Skeletal muscle tissue (tissue), 4 donors: ENCODE results near the gene RASSF4. TPM values are rescaled to one million over a fixed set of nuclear protein-coding genes. Genes with fewer than 3 reads are reported as not detected.

Experiments
- H3K27ac ChIP-seq: one replicate; pipeline ENCODE4 v1.7.0; 2013; ENCODE audit warnings: mild to moderate bottlenecking, low read depth, low read length, inconsistent platforms
- H3K27me3 ChIP-seq, 3 donors: one replicate each; pipeline ENCODE4 v1.7.0; 2013; ENCODE audit warnings: low read length in 3 of 3; ENCODE audit not compliant: control insufficient read depth in 3 of 3, insufficient read depth in 3 of 3
- H3K36me3 ChIP-seq, 3 donors: one replicate each; pipeline ENCODE4 v1.7.0; 2013; ENCODE audit warnings: low read length in 3 of 3; ENCODE audit not compliant: control insufficient read depth in 3 of 3, insufficient read depth in 3 of 3
- H3K4me1 ChIP-seq, 3 donors: one replicate each; pipeline ENCODE4 v1.7.0; 2013; ENCODE audit warnings: low read length in 3 of 3, mild to moderate bottlenecking in 3 of 3; ENCODE audit not compliant: control insufficient read depth in 3 of 3, insufficient read depth in 3 of 3
- H3K4me3 ChIP-seq, 3 donors: one replicate each; pipeline ENCODE4 v1.7.0; 2013; ENCODE audit warnings: low read length in 3 of 3
- H3K9ac ChIP-seq, 3 donors: one replicate each; pipeline ENCODE4 v1.7.0; 2013; ENCODE audit warnings: low read length in 3 of 3, mild to moderate bottlenecking in 3 of 3, moderate library complexity in 2 of 3, low read depth in 1 of 3
- H3K9me3 ChIP-seq, 3 donors: one replicate each; pipeline ENCODE4 v1.7.0; 2013; ENCODE audit warnings: low read length in 3 of 3; ENCODE audit not compliant: control insufficient read depth in 3 of 3
- total RNA-seq: library from RNA; depleted of rRNA; stranded (reverse); fragments of >200 nt; gene quantifications from one replicate; pipeline ENCODE4 v1.2.3, GENCODE V29; 2014
- donor health status: Osteomylitis.

The RASSF4 gene
- total RNA-seq, 1 donor from 2014 or later: 21.4 TPM

DNA sequence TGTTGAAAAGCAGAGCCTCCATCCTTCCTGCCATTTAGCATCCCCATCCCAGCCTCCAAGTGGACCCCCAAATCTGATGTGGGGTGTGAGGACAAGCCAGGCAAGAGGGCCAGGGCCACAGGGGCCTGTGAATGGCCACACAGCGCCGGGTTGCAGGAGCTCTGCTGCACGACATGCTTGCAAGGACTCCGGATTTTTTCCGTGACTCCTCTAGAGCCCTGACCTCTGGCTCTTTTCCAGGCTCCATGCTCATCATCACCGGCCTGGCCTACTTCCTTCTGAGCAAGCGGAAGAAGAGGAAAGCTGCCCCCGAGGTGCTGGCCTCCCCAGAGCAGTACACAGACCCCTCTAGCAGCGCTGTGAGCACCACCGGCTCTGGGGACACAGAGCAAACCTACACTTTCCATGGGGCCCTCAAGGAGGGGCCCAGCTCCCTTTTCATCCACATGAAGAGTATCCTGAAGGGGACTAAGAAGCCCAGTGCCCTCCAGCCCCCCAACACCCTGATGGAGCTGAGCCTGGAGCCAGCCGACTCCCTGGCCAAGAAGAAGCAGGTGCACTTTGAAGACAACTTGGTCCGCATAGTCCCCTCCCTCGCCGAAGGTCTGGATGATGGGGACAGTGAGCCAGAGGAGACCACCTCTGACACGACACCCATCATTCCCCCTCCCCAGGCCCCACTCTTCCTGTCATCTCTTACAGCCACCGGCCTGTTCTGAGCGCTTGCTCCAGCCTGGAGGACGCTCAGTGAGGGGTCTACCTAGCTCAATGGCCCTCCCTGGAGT is 25.0 kb upstream of the RASSF4 start:
- no peak overlapping the region for H3K9ac ChIP-seq
- no peak overlapping the region for H3K27ac ChIP-seq
- no peaks in the 10 kb centered on the region for H3K36me3 ChIP-seq
- no peaks in the 10 kb centered on the region for H3K9me3 ChIP-seq
- peaks cover 22 to 40% (median 40%) of the 10 kb centered on the region in 3 donors for H3K4me1 ChIP-seq
- no peaks in the 10 kb centered on the region for H3K27me3 ChIP-seq
- H3K4me3 ChIP-seq: no peak overlapping the region

DNA sequence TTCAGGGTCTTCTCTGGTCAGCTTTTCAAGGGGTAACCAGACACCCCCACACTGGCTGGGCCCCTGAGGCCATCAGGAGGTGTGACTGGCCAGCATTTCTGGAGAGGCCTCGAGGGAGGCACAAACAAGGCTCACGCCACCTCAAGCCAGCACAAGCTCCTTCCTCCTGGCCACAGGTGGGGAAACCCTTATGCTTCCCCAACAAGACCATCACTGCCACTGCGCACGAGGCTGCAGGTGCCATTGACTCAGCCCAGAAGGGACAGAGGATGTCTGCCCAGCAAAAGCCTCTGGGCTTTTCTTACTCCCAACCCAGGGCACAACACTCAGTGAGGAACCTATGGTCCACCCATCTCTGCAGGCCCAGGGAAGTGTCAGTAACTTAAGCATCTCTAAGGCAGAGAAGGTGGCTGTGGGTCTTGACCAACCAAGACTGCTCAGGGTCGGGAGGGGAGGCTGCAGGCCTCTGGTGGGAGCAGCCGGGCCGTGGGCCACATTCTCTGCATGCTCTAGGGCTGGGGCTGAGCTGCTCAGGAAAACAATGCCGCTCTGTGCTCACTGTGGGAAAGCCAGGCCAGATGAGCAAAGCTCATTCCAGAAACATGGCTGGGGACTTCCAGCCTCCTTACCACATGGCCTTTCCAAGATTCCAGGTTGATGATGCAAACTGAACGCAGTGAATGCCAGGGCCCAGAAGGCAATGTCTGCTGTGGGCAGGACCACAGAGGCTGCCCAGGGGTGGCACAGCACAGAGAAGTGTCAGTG is 24.2 kb upstream of the RASSF4 start:
- H3K9me3 ChIP-seq: no peaks in the 10 kb centered on the region
- H3K4me1 ChIP-seq: peaks cover 22 to 40% (median 40%) of the 10 kb centered on the region in 3 donors
- H3K9ac ChIP-seq: no peak overlapping the region
- H3K27me3 ChIP-seq: no peaks in the 10 kb centered on the region
- H3K4me3 ChIP-seq: no peak overlapping the region
- H3K36me3 ChIP-seq: no peaks in the 10 kb centered on the region
- H3K27ac ChIP-seq: peak overlapping the region; percentile 23

DNA sequence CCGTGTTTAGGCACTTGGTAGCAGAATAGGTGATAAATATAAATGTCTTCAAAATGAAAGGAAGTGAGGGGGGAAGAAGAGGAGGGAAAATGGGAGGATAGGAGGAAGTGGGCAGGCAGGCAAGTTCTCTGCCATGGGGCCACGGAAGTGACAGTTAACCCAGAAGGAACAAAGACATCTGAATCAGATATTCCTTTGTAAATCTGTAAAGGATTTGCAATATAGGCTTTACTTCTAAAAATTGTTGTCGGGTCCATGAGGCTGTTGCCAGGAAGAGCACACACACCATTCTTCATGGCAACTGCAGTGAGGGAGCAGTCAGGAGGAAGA is 23.7 kb upstream of the RASSF4 start:
- H3K4me1 ChIP-seq: peaks cover 22 to 40% (median 40%) of the 10 kb centered on the region in 3 donors

DNA sequence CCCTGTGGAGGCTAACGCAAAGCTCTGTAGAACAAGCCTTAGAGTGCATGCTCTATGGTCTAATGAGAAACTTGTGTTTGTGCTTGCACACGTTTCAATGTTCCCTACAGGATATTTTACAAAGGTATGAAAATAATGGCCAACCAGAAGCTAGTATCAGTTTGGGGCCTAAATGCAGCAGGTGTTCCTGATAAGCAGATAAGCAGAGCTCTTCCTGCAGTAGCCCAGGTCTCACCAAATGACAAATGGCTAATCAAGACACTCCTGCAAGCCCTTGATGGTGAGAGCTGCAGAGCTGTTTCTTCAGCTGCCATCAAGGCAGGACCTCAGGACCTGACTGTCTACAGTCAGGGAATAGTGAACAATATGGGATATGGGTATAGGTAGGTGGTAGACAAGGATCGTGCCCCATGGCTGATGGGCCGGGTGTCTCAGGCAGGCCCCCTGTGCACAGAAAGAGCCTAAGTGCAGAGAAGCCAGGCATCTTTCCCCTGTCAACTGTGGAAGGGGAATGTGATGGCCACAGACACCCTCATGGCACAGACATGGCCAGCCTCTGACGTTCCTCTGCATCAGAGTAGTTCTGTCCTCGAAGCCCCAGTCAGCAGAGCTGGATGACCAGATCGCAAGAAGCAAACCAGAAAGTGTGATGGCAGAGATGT is 23.2 kb upstream of the RASSF4 start:
- no peak overlapping the region for H3K9ac ChIP-seq
- H3K4me3 ChIP-seq: no peak overlapping the region
- H3K9me3 ChIP-seq: no peaks in the 10 kb centered on the region
- H3K27me3 ChIP-seq: no peaks in the 10 kb centered on the region
- H3K36me3 ChIP-seq: no peaks in the 10 kb centered on the region
- peaks cover 22 to 40% (median 40%) of the 10 kb centered on the region in 3 donors for H3K4me1 ChIP-seq
- no peak overlapping the region for H3K27ac ChIP-seq

More for the DNA sequence above, 23.7 kb upstream of the RASSF4 start:
- Histone ChIP-seq H3K27me3 (no peaks in the 10 kb centered on the region), H3K27ac (peak overlapping the region; percentile 23), H3K9ac (no peak overlapping the region), H3K36me3 (no peaks in the 10 kb centered on the region), H3K4me3 (no peak overlapping the region), H3K9me3 (no peaks in the 10 kb centered on the region)

DNA sequence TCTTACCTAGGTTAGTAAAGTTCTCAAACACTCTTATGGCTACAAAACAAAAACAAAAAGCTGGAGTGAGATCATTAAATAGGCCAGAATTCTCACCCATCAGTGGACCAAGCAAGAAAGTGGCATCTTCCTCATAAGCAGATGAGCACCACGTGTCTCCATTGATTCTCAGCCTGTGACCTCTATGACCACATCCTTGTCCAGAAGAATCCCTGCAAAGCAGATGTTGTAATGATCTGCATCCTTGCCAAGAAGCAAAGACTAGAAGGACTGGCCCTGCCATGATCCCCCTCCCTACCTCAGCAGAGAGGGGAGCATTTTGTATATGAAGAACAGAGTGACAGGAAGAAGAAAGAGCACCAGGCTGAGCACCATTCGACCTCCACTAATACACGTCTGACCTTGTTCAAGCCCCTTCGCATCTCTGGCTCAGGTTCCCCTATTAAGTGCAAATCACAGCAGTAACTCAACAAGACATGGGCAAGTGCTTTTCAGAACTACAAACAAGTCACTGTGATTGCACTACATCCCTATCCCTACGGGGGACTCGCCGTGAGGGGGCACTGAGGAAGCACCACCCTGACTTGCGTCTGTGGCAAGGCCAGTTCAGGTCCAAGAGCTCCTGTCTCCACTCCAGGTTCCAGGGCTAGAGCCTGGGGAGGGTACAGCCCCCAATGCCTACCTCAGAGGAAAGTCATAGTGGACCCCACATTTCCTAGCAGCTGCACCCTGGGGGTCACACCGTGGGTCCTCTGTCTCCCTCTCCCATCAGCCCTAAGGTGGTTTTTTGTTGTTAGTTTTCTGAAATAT is 22.2 kb upstream of the RASSF4 start:
- peaks cover 21 to 38% (median 36%) of the 10 kb centered on the region in 3 donors for H3K4me1 ChIP-seq
- no peaks in the 10 kb centered on the region for H3K27me3 ChIP-seq
- H3K9me3 ChIP-seq: no peaks in the 10 kb centered on the region
- no peak overlapping the region for H3K27ac ChIP-seq
- no peak overlapping the region for H3K4me3 ChIP-seq
- H3K9ac ChIP-seq: no peak overlapping the region
- no peaks in the 10 kb centered on the region for H3K36me3 ChIP-seq

DNA sequence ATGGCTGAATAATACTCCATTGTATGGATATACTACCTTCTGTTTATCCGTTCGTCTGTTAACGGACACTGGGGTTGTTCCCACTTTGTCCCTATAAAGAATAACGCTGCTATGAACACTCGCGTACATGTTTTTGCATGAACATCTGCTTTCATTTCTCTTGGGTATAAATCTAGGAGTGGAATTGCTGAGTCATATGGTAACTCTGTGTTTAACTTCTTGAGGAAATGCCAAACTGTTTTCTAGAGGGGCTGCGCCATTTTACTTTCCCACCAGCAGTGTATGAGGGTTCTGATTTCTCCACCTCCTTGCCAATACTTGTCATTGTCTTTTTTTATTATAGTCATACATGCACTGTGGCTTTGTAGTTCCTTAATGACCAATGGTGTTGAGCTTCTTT is 20.6 kb upstream of the RASSF4 start:
- H3K36me3 ChIP-seq: no peaks in the 10 kb centered on the region
- H3K9me3 ChIP-seq: no peaks in the 10 kb centered on the region
- no peak overlapping the region for H3K27ac ChIP-seq
- H3K4me3 ChIP-seq: no peak overlapping the region
- H3K9ac ChIP-seq: no peak overlapping the region
- H3K27me3 ChIP-seq: no peaks in the 10 kb centered on the region
- peaks cover 14 to 27% (median 23%) of the 10 kb centered on the region in 3 donors for H3K4me1 ChIP-seq

DNA sequence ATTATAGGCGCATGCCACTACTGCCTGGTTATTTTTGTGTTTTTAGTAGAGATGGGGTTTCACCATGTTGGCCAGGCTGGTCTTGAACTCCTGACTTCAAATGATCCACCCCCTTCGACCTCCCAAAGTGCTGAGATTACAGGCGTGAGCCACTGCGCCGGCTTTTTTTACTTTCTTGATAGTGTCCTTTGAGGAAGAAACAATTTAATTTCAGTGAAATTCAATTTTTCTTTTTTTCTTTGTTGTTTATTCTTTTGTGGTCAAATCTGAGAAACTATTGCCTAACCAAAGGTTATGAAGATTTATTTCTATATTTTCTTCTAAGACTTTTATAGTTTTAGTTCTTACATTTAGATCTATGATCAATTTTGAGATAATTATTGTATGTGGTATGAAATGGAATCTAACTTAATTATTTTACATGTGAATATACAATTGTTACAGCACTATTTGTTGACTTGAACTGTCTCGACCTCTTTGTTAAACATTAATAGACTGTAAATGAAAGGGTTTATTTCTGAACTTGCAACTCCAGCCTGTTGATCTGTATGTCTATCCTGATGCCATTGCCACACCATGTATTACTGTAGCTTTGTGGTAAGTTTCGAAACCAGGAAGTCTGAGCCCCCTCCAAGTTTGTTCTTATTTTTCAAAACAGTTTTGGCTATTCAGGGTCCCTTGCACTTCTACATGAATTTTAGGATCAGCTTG is 19.8 kb upstream of the RASSF4 start:
- H3K36me3 ChIP-seq: no peaks in the 10 kb centered on the region
- no peak overlapping the region for H3K4me3 ChIP-seq
- H3K27me3 ChIP-seq: no peaks in the 10 kb centered on the region
- H3K9ac ChIP-seq: no peak overlapping the region
- no peak overlapping the region for H3K27ac ChIP-seq
- peaks cover 10 to 20% (median 15%) of the 10 kb centered on the region in 3 donors for H3K4me1 ChIP-seq
- no peaks in the 10 kb centered on the region for H3K9me3 ChIP-seq

DNA sequence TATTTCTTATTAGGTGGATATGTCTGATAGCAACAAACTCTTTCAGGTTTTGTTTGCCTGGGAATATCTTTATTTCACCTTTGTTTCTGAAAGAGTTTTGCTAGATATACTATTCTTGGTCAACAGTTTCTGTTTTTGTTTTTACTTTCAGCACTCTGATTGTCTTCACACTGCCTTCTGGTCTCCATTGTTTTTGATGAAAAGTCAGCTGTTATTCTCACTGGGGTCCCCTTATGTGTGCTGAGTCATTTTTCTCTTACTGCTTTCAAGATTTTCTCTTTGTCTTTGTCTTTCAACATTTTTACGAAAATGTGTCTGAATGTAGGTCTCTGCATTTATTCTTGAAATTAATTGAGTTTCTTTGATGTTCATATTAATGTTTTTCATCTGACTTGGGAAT is 15.2 kb upstream of the RASSF4 start:
- Histone ChIP-seq H3K4me3 (no peak overlapping the region), H3K4me1 (peaks cover 11 to 30% (median 19%) of the 10 kb centered on the region in 3 donors), H3K27me3 (no peaks in the 10 kb centered on the region), H3K27ac (no peak overlapping the region), H3K9me3 (no peaks in the 10 kb centered on the region), H3K36me3 (no peaks in the 10 kb centered on the region), H3K9ac (no peak overlapping the region)

DNA sequence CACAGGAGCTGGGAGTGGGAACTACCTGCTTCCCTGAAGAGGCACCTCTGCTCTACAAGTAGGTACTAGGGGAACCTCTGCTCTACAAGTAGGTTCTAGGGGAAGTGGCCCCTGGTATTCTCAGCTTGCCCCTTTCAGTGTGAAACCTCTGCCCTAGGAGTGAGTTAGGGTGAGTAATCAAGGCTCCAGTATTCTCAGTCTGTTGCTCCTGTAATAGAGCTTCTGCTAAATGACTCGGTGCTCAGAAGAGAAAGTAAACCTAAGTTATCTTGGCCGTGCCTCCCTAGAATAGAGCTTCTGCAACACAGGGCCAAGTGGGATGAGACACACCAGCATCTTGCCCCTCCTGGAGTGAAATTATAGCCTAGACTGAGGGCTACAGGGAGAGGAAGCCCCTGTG is 13.4 kb upstream of the RASSF4 start:
- no peak overlapping the region for H3K27ac ChIP-seq

More for the DNA sequence above, 13.4 kb upstream of the RASSF4 start:
- no peak overlapping the region for H3K9ac ChIP-seq
- H3K4me1 ChIP-seq: peaks cover 14 to 44% (median 22%) of the 10 kb centered on the region in 3 donors
- peak overlapping the region in 1 of 3 donors; percentile 12 for H3K4me3 ChIP-seq
- H3K27me3 ChIP-seq: no peaks in the 10 kb centered on the region
- no peaks in the 10 kb centered on the region for H3K36me3 ChIP-seq
- H3K9me3 ChIP-seq: no peaks in the 10 kb centered on the region
